K562 (cell line): ENCODE measurements around the gene HGF. TPM values are rescaled to one million over a fixed set of nuclear protein-coding genes. Genes with fewer than 3 reads are reported as not detected.

Experiments used
- ATAC-seq: fragments of 200-7000 bp; cut with Tn5 transposase; 3 replicates; pipeline ENCODE4 v1.9.1; 2020; ENCODE audit warnings: moderate library complexity
- BruUV-seq: library from RNA; stranded (reverse); fragments of 400-500 nt; replicated peaks from 2 replicates; lab custom pipeline; 2021; lab: Mats Ljungman, UMichigan
- CTCF ChIA-PET: fragments of 300-600 bp; formaldehyde crosslinking; extraction: SDS; loops from one replicate; lab custom pipeline; 2021; ENCODE audit warnings: low intra/inter-chr PET ratio; lab: Yijun Ruan, JAX
- POLR2A ChIA-PET: fragments of 300-600, 350-650 bp; sonication (Branson Sonifier 250); formaldehyde crosslinking; extraction: SDS; loops from one replicate; lab custom pipeline; 2021; ENCODE audit warnings: antibody characterized with exemption, inconsistent platforms; lab: Yijun Ruan, JAX
- DNase-seq, 4 experiments: peaks; one replicate each; pipeline versions ENCODE4 v3.0.0 to v3.0.0-alpha.2; 2011 to 2018; ENCODE audit warnings: low spot score in 3 of 4, mixed read lengths in 3 of 4; ENCODE audit errors: extremely low read depth in 1 of 4
- FAIRE-seq: peaks from 2 replicates; lab custom pipeline; 2011; peaks lifted over from hg19 to GRCh38; lab: Jason Lieb, UNC
- H2AFZ ChIP-seq: 2 replicates; pipeline ENCODE4 v1.6.0; 2011; ENCODE audit warnings: low read depth, low read length, control low read depth, inconsistent platforms
- H3K27ac ChIP-seq: fragments of 200-600 bp; 3 replicates; pipeline ENCODE4 v1.8.0; 2011; ENCODE audit warnings: low read depth, mild to moderate bottlenecking, control low read depth, inconsistent platforms, low read length, moderate library complexity, mixed read lengths; ENCODE audit errors: extremely low read depth
- H3K27me3 ChIP-seq, 2 experiments: fragments of 300-600 bp in 1 of 2; 2 replicates in 1 of 2; 3 replicates in 1 of 2; pipeline versions ENCODE4 v1.6.0 to v1.8.0; 2011; ENCODE audit warnings: inconsistent platforms in 2 of 2, low read length in 2 of 2, mild to moderate bottlenecking in 1 of 2, mixed read lengths in 1 of 2, moderate library complexity in 1 of 2; ENCODE audit not compliant: control insufficient read depth in 2 of 2, insufficient read depth in 2 of 2
- H3K36me3 ChIP-seq: fragments of 300-600 bp; 3 replicates; pipeline ENCODE4 v1.8.0; 2011; ENCODE audit warnings: mild to moderate bottlenecking, low read length, inconsistent platforms; ENCODE audit not compliant: control insufficient read depth, insufficient read depth
- H3K4me1 ChIP-seq, 2 experiments: fragments of 200-600 bp in 1 of 2; replicated peaks in 1 of 2; 2 replicates in 1 of 2; 3 replicates in 1 of 2; pipeline versions ENCODE4 v1.5.1 to v1.8.0; 2011; ENCODE audit warnings: inconsistent platforms in 2 of 2, low read length in 2 of 2, mild to moderate bottlenecking in 1 of 2, mixed read lengths in 1 of 2, moderate library complexity in 1 of 2; ENCODE audit not compliant: control insufficient read depth in 2 of 2, insufficient read depth in 2 of 2
- H3K4me2 ChIP-seq: 2 replicates; pipeline ENCODE4 v1.6.1; 2011; ENCODE audit warnings: low read length, control low read depth, inconsistent platforms, mixed read lengths; ENCODE audit not compliant: insufficient read depth
- H3K4me3 ChIP-seq: fragments of 200-600 bp; sonication (generic), shearing (Covaris generic); 2 replicates; pipeline ENCODE4 v1.5.1; 2016; ENCODE audit warnings: control low read depth, inconsistent platforms
- H3K79me2 ChIP-seq: fragments of 200-600 bp; 3 replicates; pipeline ENCODE4 v1.8.0; 2011; ENCODE audit warnings: low read length, inconsistent platforms; ENCODE audit not compliant: control insufficient read depth, insufficient read depth
- H3K9ac ChIP-seq, 2 experiments: 2 replicates each; pipeline versions ENCODE4 v1.6.0 to v1.6.1; 2011; ENCODE audit warnings: low read depth in 2 of 2, low read length in 2 of 2, control low read depth in 1 of 2, inconsistent platforms in 1 of 2, mild to moderate bottlenecking in 1 of 2, mixed read lengths in 1 of 2; ENCODE audit not compliant: insufficient read depth in 1 of 2
- H3K9me1 ChIP-seq: one replicate; pipeline ENCODE4 v1.6.0; 2011; ENCODE audit warnings: inconsistent platforms, mild to moderate bottlenecking, low read length, moderate library complexity; ENCODE audit not compliant: control insufficient read depth, insufficient read depth
- H3K9me3 ChIP-seq: replicated peaks from 2 replicates; pipeline ENCODE4 v1.5.1; 2011; ENCODE audit warnings: low read depth, low read length, inconsistent platforms; ENCODE audit not compliant: control insufficient read depth, insufficient read depth
- H4K20me1 ChIP-seq: replicated peaks from 2 replicates; pipeline ENCODE4 v1.6.1; 2011; ENCODE audit warnings: low read length, inconsistent platforms, mixed read lengths; ENCODE audit not compliant: control insufficient read depth, insufficient read depth
- BMI1 ChIP-seq: fragments of 150-350 bp; IDR thresholded peaks from 2 replicates; pipeline ENCODE4 v1.6.1; 2014; ENCODE audit warnings: low read length
- ERF ChIP-seq: fragments of 450-650 bp; formaldehyde crosslinking; IDR thresholded peaks from 2 replicates; pipeline ENCODE4 v1.4.0; 2020; ENCODE audit warnings: mild to moderate bottlenecking, mixed read lengths
- ETS2 ChIP-seq: IDR thresholded peaks from 2 replicates; pipeline ENCODE4 v1.6.1; 2016; ENCODE audit warnings: borderline replicate concordance, missing genetic modification characterization, mild to moderate bottlenecking, moderate library complexity, missing compliant biosample characterization; ENCODE audit not compliant: poor library complexity, severe bottlenecking
- NELFE ChIP-seq: IDR thresholded peaks from 2 replicates; pipeline ENCODE4 v1.6.1; 2011; ENCODE audit warnings: mild to moderate bottlenecking; ENCODE audit not compliant: insufficient read depth, insufficient read length
- PHB ChIP-seq: fragments of 250-450 bp; sonication (Bioruptor Pico); IDR thresholded peaks from 2 replicates; pipeline ENCODE4 v1.5.0; 2021
- ZNF76 ChIP-seq: fragments of 250-450 bp; sonication (Bioruptor Pico); IDR thresholded peaks from 2 replicates; pipeline ENCODE4 v1.4.0; 2020; ENCODE audit warnings: mild to moderate bottlenecking, moderate library complexity, borderline replicate concordance
- WGBS: fragments of 100-300 bp; shearing (Covaris generic); methylation state at CpG from one replicate; pipeline ENCODE4 v1.1.6; 2016; ENCODE audit warnings: low coverage, mixed read lengths; ENCODE audit not compliant: insufficient coverage; ENCODE audit errors: missing lambda C conversion rate; 5-methylcytosine and 5-hydroxymethylcytosine counted together
- in situ Hi-C: fragments of 300-500 bp; cut with MboI; formaldehyde crosslinking; loops from 4 replicates; pipeline ENCODE4 v1.15.0; 2018; ENCODE audit warnings: inconsistent platforms, mixed read lengths
- intact Hi-C: fragments of 100-400 bp; cut with micrococcal nuclease; formaldehyde crosslinking; loops from 2 replicates; pipeline ENCODE4 v1.14.2; 2022
- polyA plus RNA-seq, 8 experiments: library from polyadenylated mRNA; depleted of rRNA in 4 of 8; stranded (reverse) in 5 of 8; unstranded in 3 of 8; fragments of >200 nt; fragmentation: Nextera tagmentation in 2 of 8; fragmentation: Illumina TruSeq in 1 of 8; extraction: Ambion mirVana in 2 of 8; extraction: Trizol in 1 of 8; gene quantifications; 2 replicates each; pipeline versions ENCODE4 v1.2.1 to v1.2.3, GENCODE V29; 2011 to 2014; ENCODE audit warnings: inconsistent platforms in 1 of 8, missing spikeins in 1 of 8
- total RNA-seq, 7 experiments: library from RNA; depleted of rRNA in 6 of 7; stranded (reverse); fragments of >200 nt in 6 of 7; fragmentation: Illumina TruSeq in 2 of 7; extraction: Trizol in 2 of 7; gene quantifications; 2 replicates each; pipeline versions ENCODE4 v1.2.1 to v1.2.3, GENCODE V29; 2011 to 2021; ENCODE audit warnings: low replicate concordance in 1 of 7
- TF ChIP-seq, protein P1 (sequence below): fragments of 250-450 bp; sonication (Bioruptor Pico); IDR thresholded peaks from 2 replicates; pipeline ENCODE4 v1.5.1; 2021; ENCODE audit warnings: mild to moderate bottlenecking
- TF ChIP-seq, protein P2 (sequence below), 3 experiments: fragments of 200-800 bp in 1 of 3; sonication (Bioruptor generic) in 1 of 3; sonication (generic) in 1 of 3; formaldehyde crosslinking in 1 of 3; IDR thresholded peaks; 2 replicates each; pipeline versions ENCODE4 v1.6.1 to v1.8.0; 2016 to 2022; ENCODE audit warnings: mild to moderate bottlenecking in 2 of 3, missing compliant biosample characterization in 2 of 3, missing genetic modification characterization in 2 of 3, missing genetic modification reagents in 1 of 3
- TF ChIP-seq, protein P3 (sequence below): sonication (generic); formaldehyde crosslinking; IDR thresholded peaks from 2 replicates; pipeline ENCODE4 v1.8.1; 2022; ENCODE audit warnings: missing genetic modification reagents

The HGF gene
- total and polyA plus RNA-seq, 9 of the 15 experiments (the other 6 are each of a cell fraction or from before 2014, with no cell fraction given): 0.02 TPM; not detected in 8

DNA sequence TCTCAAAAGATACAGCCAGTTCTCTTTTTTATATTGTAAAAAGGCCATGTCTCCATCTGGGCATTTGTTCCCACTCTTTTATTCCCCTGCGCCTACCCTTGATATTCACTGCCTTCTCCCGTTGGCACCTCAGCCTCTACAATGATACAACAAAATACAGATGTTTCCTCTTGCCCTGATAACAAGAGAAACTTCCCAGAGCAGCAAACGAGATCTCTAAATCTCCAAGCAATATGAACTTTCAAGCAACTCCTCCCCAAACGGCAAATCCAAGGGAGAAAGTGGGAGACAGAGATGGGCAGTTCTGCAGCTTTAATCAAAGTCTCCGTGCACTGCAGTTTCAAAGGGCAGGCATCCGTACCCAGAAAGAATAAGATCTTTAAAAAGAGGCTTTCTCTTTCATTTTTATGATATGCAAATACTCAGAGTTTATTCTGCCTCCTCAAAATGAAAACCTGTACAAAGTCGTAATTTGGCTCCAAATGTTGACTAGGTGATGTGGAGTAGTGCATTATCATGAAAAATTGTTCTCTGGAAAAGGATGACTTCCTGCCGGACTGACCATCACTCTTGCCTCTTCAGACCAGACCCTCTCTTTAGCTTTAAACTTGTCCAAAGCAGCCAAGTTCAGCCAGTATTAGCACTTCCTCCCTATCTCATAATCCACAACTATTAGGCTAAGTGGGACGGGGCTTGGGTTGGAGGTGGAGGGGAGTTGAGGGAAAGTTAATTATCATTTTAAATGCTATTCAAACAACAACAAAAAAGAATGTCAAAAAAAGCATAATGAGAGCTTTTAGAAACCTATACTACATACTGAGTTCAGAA is 682 bp downstream of the HGF start (continued):
- TF ChIP-seq BMI1: no peak
- TF ChIP-seq, all 486 proteins: peak for 0

DNA sequence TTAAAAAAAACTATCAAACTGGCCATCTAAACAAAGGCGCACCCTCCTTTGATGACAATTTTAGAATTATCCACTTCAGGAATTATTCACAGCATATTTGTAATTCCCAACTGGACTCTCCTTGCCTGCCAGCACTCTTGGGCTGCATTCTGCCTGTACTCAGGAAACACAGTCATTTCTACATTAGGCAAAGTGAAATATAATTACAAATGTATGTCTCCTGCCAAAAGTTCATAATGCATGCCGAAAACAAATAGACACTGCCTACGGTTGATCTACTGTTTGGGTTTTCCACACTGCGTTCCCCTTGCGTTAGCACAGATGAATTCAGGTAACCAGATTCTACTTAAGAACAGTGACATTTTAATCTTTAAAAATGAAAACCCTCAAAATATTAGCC is 1.9 kb downstream of the HGF start:
- POLR2A ChIA-PET: no interaction called here
- intact Hi-C loops (no loop called here), in situ Hi-C loops (no loop called here)
- WGBS: 2% methylated on average over 5 of the region's 5 CpGs
- CTCF ChIA-PET: no interaction called here
- no peaks in the 10 kb centered on the region for H3K79me2 ChIP-seq
- H3K36me3 ChIP-seq: no peaks in the 10 kb centered on the region
- ATAC-seq (no peak), FAIRE-seq (no peak), DNase-seq (no peak)
- no peaks in the 10 kb centered on the region for H3K9me1 ChIP-seq
- no peak overlapping the region for H2AFZ ChIP-seq
- no peaks in the 10 kb centered on the region for H3K4me1 ChIP-seq
- no peak overlapping the region for H3K4me2 ChIP-seq
- no peaks in the 10 kb centered on the region for H3K9me3 ChIP-seq
- H3K4me3 ChIP-seq: no peak overlapping the region
- BruUV-seq: no TSS peak
- no peak for TF ChIP-seq PHB (CRISPR knock-in tag)
- TF ChIP-seq, protein P1, sequence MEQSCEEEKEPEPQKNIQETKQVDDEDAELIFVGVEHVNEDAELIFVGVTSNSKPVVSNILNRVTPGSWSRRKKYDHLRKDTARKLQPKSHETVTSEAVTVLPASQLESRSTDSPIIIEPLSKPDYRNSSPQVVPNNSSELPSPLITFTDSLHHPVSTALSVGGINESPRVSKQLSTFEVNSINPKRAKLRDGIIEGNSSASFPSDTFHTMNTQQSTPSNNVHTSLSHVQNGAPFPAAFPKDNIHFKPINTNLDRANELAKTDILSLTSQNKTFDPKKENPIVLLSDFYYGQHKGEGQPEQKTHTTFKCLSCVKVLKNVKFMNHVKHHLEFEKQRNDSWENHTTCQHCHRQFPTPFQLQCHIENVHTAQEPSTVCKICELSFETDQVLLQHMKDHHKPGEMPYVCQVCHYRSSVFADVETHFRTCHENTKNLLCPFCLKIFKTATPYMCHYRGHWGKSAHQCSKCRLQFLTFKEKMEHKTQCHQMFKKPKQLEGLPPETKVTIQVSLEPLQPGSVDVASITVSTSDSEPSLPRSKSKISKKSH: no peak
- TF ChIP-seq, protein P2, sequence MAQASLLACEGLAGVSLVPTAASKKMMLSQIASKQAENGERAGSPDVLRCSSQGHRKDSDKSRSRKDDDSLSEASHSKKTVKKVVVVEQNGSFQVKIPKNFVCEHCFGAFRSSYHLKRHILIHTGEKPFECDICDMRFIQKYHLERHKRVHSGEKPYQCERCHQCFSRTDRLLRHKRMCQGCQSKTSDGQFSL (CRISPR knock-in tag; IDR thresholded peaks at IDR 0.05): no peak
- TF ChIP-seq, protein P2 (tag; IDR thresholded peaks at IDR 0.05): no peak
- no peak for TF ChIP-seq ERF (CRISPR knock-in tag)
- no peak for TF ChIP-seq ETS2 (tag)
- no peak for TF ChIP-seq ZNF76 (CRISPR knock-in tag)
- TF ChIP-seq NELFE: no peak
- TF ChIP-seq, protein P3, sequence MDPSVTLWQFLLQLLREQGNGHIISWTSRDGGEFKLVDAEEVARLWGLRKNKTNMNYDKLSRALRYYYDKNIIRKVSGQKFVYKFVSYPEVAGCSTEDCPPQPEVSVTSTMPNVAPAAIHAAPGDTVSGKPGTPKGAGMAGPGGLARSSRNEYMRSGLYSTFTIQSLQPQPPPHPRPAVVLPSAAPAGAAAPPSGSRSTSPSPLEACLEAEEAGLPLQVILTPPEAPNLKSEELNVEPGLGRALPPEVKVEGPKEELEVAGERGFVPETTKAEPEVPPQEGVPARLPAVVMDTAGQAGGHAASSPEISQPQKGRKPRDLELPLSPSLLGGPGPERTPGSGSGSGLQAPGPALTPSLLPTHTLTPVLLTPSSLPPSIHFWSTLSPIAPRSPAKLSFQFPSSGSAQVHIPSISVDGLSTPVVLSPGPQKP (CRISPR knock-in tag): no peak
- no peak overlapping the region for H3K27ac ChIP-seq
- H3K9ac ChIP-seq: no peak overlapping the region
- H4K20me1 ChIP-seq: no peaks in the 10 kb centered on the region
- H3K27me3 ChIP-seq: no peaks in the 10 kb centered on the region
